ENCODE data around the gene CFAP107.

CFAP107 gene, protein sequence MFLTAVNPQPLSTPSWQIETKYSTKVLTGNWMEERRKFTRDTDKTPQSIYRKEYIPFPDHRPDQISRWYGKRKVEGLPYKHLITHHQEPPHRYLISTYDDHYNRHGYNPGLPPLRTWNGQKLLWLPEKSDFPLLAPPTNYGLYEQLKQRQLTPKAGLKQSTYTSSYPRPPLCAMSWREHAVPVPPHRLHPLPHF

DNA sequence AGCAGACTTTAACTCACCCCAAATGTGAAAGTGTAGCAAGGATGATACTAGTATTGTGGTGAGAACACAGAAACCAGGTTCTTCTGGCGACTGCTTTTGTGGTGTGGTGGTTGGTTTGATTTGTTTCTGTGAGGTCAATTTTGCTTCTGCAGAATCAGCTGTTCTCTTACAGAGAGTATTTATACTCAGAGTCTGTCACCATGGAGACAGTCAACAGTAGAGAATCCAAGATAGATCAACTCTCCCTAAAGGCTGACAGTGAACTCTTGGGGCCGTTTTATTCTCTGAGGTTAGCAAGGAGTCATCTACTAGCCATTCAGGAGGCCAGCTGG, at the start of gene CFAP107:
Gene CFAP107 (plus strand): TSS at position 209 of the 332 bp plus-strand sequence. CDS start 231 bp downstream, outside the sequence.
- H3K27ac ChIP-seq: no peak within 1 kb of the TSS
- ChIA-PET POLR2A (ENCODE audit: low non-redundant PET) (no interaction called here), CTCF (no interaction called here)
- TF ChIP-seq CTCF (conservative IDR thresholded peaks at IDR 0.05; ENCODE audit: low read depth): no peak
- DNase-seq (ENCODE audit: low spot score): no peak

DNA sequence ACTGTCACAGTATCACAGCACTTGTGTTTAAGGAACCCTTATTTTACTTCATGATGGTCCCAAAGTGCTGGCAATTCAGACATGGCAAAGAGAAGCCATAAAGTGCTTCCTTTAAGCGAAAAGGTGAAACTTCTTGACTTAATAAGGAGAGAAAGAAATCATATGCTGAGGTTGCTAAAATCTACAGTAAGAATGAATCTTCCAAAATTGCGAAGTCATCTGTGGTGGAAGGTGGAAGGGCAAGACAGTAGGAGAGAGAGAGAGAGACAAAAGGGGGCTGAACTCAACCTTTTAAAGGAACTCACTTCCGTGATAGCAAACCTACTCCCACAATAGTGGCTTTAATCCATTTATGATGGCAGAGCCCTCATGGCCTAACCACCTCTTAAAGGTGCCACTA, 49.3 kb upstream of the CFAP107 start:
- DNase-seq (ENCODE audit: low spot score): no peak
- no peak for TF ChIP-seq CTCF (conservative IDR thresholded peaks at IDR 0.05; ENCODE audit: low read depth)
- ChIA-PET CTCF (no interaction called here), POLR2A (ENCODE audit: low non-redundant PET) (no interaction called here)
- H3K27ac ChIP-seq: no peak overlapping the region

DNA sequence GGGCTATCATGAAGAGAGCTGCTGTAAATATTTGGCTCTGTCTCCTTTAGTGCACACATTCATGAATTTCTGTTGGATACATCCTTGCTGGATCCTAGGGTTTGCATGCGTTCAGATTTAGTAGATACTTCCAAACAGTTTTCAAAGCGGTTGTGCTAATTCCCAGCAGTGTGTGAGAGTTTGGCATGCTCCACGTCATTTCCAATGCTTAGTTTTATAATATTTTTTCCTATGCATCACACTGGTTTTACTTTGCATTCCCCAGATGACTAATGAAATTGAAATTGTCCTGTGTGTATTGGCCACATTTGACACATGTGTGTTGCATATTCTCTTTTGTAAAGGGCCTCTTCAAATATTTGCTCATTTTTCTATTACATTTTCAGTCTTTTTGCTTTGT, 48.6 kb upstream of the CFAP107 start:
- TF ChIP-seq CTCF (conservative IDR thresholded peaks at IDR 0.05; ENCODE audit: low read depth): no peak
- no peak overlapping the region for H3K27ac ChIP-seq
- ChIA-PET POLR2A (ENCODE audit: low non-redundant PET) (no interaction called here), CTCF (no interaction called here)
- DNase-seq (ENCODE audit: low spot score): no peak

GRCh38 chr1:12703821-12704451, 42.1 kb upstream of the CFAP107 start:
- CTCF ChIA-PET: no interaction called here
- TF ChIP-seq CTCF (conservative IDR thresholded peaks at IDR 0.05; ENCODE audit: low read depth): no peak

GRCh38 chr1:12706061-12706460, 39.9 kb upstream of the CFAP107 start:
- POLR2A ChIA-PET (ENCODE audit: low non-redundant PET): no interaction called here
- TF ChIP-seq CTCF (conservative IDR thresholded peaks at IDR 0.05; ENCODE audit: low read depth): no peak
- CTCF ChIA-PET: interaction anchor here (0.6 kb wide), 1 partner anchor 436 kb away, joined by 3 read pairs; no protein-coding TSS in a partner anchor
- no peak overlapping the region for H3K27ac ChIP-seq
- DNase-seq (ENCODE audit: low spot score): no peak

More at GRCh38 chr1:12703821-12704451, 42.1 kb upstream of the CFAP107 start:
- H3K27ac ChIP-seq: no peak overlapping the region
- POLR2A ChIA-PET (ENCODE audit: low non-redundant PET): no interaction called here
- DNase-seq (ENCODE audit: low spot score): no peak

DNA sequence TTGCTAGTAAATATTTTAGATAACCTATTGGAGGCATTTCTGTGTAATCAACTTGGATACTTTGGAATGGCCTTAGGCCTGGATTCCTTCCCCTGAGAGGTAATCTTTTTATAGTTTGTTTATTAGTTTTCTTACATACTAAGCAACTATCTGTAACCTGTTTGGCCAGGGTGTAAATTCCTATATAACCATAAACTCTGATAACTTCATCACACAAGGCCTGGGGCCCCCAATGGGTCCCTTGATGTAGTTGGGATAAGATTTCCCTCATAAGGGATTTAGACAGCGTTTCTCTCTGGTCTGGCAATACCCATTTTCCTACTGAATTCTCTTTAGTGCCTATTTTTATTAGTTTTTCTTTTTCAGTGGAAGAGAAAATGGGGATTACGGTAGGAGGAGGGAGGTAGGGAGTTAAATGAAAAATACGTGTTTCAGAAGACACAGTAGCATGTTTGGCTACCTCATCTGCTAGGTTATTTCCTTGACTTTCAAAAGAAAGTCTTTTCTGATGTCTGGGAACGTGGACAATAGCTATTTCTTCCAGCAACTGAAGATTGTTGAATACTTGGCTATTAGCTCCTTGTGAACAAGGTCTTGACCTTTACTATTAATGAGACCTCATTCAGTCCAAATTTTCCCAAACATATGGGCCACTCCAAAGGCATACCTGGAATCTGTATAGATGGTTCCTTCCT, 37.5 kb upstream of the CFAP107 start:
- POLR2A ChIA-PET (ENCODE audit: low non-redundant PET): no interaction called here
- CTCF ChIA-PET: interaction anchor here (0.6 kb wide), 1 partner anchor 20 kb away, joined by 3 read pairs; no protein-coding TSS in a partner anchor
- no peak for DNase-seq (ENCODE audit: low spot score)

More for the DNA sequence above, 37.5 kb upstream of the CFAP107 start:
- no peak for TF ChIP-seq CTCF (conservative IDR thresholded peaks at IDR 0.05; ENCODE audit: low read depth)
- H3K27ac ChIP-seq: no peak overlapping the region
